ENCODE results near the gene ASAH2B.
"Not testable (repeated sequence)": the region's sequence is repeated elsewhere in the genome, so short reads cannot be mapped to it uniquely, and the experiment has no call there.

Gene ASAH2B

DNA sequence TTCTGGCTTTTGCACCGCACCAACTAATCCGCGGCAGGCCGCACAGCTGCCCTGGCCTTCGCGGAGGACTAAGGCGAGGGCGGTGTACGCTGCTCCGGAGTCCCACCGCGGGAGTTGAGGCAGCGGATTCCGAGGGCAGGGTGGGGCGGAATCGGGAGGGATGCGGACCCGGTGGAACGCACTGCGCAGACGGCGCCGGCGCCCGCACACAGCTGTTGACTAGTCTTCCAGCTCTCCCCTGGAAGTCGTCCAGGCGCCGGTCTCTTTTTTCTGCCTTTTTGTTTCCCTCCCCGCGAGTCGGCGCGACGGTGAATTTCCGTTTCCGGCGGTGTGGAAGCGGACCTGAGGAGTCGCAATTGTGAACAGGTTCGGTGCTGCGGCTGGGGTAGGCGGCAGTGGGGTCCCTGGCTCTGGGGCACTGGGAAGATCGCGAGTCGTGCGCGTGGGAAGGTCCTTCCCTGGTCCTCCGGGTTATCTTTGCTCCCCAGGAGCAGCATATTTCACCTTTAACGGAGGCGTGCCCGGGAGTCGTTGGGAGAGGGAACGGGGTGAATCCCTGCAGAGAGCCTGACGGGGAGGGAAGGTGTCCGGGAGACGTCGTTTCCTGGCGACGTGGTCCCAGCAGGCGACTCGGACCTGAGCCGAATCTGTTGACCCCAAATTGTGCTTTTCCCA lies at the start of gene ASAH2B:
Gene ASAH2B, plus strand, starts transcription at position 319 of the 675 bp plus-strand sequence. CDS start 5,195 bp downstream, outside the sequence.
- peak within 1 kb of the TSS; percentile 66 for H3K27ac ChIP-seq
- TF ChIP-seq, protein P1, sequence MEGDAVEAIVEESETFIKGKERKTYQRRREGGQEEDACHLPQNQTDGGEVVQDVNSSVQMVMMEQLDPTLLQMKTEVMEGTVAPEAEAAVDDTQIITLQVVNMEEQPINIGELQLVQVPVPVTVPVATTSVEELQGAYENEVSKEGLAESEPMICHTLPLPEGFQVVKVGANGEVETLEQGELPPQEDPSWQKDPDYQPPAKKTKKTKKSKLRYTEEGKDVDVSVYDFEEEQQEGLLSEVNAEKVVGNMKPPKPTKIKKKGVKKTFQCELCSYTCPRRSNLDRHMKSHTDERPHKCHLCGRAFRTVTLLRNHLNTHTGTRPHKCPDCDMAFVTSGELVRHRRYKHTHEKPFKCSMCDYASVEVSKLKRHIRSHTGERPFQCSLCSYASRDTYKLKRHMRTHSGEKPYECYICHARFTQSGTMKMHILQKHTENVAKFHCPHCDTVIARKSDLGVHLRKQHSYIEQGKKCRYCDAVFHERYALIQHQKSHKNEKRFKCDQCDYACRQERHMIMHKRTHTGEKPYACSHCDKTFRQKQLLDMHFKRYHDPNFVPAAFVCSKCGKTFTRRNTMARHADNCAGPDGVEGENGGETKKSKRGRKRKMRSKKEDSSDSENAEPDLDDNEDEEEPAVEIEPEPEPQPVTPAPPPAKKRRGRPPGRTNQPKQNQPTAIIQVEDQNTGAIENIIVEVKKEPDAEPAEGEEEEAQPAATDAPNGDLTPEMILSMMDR (IDR thresholded peaks at IDR 0.05; ENCODE audit: low read depth, low read length), result no peak

DNA sequence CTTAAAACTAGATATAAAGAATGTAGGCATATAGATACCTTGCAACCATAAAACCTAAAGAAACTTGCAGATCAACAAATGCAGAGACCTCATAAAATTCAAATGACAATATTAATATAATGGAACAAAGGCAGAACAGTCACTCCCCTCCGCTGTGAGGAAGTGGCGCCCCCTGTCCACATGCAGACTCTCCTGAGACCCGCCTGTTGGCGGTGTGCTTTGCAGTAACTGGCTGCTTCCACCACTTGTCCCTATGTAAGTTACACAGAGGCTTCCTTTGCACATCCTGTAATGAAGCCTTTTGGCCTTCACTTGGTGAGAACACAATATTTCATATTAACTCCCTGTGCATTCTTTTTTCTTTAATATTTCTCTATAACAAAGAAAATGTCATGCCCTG lies 41.9 kb upstream of the ASAH2B start:
- DNase-seq, result not testable (repeated sequence)

More for the DNA sequence above, at the start of gene ASAH2B:
- Histone ChIP-seq H3K9me3 (ENCODE audit: severe bottlenecking) (no peaks in the 10 kb centered on the region), H3K36me3 (no peaks in the 10 kb centered on the region), H3K4me3 (ENCODE audit: low read depth, low read length) (peak within 1 kb of the TSS; percentile 60), H3K27me3 (ENCODE audit: insufficient read depth, low read depth, severe bottlenecking) (no peaks in the 10 kb centered on the region)
- DNase-seq, result peak; percentile 74

DNA sequence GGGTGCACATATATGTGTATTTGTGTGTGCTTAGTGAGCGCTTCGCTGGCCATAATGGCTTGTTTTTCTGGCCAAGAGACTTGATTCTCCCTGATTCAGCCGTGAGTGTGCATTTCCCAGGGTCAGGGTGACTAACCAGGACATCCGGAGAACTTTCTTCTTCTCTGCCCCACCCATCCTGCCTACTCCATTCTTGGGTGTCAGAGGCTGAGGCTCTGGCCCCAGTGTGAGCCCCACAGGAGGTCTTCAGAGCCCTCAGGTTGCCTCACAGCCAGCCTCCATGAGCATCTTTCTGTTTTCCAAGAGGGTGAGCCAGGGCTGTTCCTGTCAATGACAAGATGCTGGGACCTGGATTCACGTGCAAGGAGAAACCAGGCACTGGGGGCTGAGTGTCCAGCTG lies 37.8 kb upstream of the ASAH2B start:
- H3K9me3 ChIP-seq (ENCODE audit: severe bottlenecking); H3K27me3 ChIP-seq (ENCODE audit: insufficient read depth, low read depth, severe bottlenecking); H3K27ac ChIP-seq; H3K4me3 ChIP-seq (ENCODE audit: low read depth, low read length); H3K36me3 ChIP-seq; DNase-seq: not testable (repeated sequence)

More for the DNA sequence above, 41.9 kb upstream of the ASAH2B start:
- not testable (repeated sequence) for H3K27me3 ChIP-seq (ENCODE audit: insufficient read depth, low read depth, severe bottlenecking); H3K36me3 ChIP-seq; H3K9me3 ChIP-seq (ENCODE audit: severe bottlenecking); H3K27ac ChIP-seq; H3K4me3 ChIP-seq (ENCODE audit: low read depth, low read length)

DNA sequence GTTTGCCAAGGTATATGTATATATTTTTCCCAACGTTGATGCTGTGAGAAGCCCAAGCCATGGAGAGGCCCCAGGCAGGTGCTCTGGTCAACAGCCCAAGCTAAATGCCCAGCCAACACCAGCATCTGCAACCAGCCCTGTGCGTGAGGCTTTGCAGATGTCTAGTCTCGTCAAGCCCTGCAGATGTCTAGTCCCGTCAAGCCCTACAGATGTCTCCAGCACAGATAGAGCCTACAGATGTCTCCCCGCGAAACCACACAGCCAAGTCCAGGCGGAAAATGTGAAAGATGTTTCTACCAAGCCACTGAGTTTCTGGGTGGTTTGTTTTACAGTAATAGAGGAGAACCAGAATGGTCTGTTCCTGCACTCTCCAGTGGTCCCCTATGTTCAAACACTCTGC lies 36.7 kb upstream of the ASAH2B start:
- not testable (repeated sequence) for H3K36me3 ChIP-seq; H3K4me3 ChIP-seq (ENCODE audit: low read depth, low read length); H3K27me3 ChIP-seq (ENCODE audit: insufficient read depth, low read depth, severe bottlenecking); H3K27ac ChIP-seq; DNase-seq; H3K9me3 ChIP-seq (ENCODE audit: severe bottlenecking)

DNA sequence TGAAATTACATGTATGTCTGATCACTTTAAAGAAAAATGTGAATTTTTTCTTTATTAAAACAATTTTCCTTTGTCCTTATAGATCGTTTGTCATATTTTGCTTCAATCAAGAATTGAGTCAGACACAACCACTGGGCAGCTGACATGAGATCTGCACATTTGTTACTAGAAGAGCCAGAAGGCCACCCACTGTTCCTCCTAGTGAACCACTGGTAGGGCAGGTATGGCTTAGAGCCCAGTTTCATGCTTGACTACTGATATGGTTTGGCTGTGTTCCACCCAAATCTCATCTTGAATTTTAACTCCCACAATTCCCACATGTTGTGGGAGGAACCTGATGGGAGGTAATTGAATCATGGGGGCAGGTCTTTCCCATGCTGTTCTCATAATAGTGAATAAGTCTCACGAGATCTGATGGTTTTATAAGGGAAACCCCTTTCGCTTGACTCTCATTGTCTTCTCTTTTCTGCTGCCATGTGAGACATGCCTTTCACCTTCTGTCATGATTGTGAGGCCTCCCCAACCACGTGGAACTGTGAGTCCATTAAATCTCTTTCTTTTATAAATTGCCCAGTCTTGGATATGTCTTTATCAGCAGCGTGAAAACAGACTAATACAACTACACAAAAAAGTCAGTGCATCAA lies 35.2 kb upstream of the ASAH2B start:
- not testable (repeated sequence) for H3K36me3 ChIP-seq; H3K27me3 ChIP-seq (ENCODE audit: insufficient read depth, low read depth, severe bottlenecking); H3K27ac ChIP-seq; H3K9me3 ChIP-seq (ENCODE audit: severe bottlenecking); H3K4me3 ChIP-seq (ENCODE audit: low read depth, low read length); DNase-seq

DNA sequence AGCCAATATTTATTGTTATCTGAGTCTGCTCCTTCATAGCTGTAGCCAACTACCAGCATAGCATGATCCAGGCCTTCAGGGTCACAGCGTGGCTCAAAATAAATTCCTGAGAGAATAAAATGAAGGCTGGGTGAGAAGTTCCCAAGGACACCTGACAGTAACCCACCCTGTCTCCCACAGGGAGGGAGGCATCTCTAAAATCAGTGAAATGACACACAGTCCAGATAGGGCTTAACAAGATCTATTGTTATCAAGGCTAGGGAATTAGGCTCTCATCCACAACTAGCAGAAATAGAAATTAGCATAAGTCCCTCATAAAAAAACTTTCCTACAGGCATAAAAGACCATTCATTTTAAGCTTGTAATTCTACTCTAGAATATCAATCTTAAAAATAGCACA lies 33.7 kb upstream of the ASAH2B start:
- H3K4me3 ChIP-seq (ENCODE audit: low read depth, low read length); H3K27me3 ChIP-seq (ENCODE audit: insufficient read depth, low read depth, severe bottlenecking); H3K27ac ChIP-seq; H3K9me3 ChIP-seq (ENCODE audit: severe bottlenecking); DNase-seq; H3K36me3 ChIP-seq: not testable (repeated sequence)

DNA sequence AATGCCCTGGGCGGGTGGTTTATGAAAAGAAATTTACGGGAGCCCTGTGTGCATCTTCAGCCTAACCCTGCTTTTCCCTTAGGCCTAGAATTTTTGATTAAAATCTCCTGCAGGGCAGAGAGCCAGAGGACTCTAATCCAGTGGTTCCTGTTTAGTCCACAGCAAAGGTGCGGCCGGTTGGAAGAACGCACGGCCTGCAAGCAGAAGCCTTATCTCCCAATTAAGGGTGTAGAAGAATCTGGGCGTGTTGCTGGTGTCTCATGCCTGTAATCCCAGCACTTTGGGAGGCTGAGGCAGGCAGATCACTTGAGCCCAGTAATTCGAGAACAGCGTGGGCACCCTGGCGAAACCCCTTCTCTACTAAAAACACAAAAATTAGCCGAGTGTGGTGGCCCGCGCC lies 29.5 kb upstream of the ASAH2B start:
- not testable (repeated sequence) for H3K9me3 ChIP-seq (ENCODE audit: severe bottlenecking); H3K27ac ChIP-seq; DNase-seq; H3K36me3 ChIP-seq; H3K27me3 ChIP-seq (ENCODE audit: insufficient read depth, low read depth, severe bottlenecking); H3K4me3 ChIP-seq (ENCODE audit: low read depth, low read length)

DNA sequence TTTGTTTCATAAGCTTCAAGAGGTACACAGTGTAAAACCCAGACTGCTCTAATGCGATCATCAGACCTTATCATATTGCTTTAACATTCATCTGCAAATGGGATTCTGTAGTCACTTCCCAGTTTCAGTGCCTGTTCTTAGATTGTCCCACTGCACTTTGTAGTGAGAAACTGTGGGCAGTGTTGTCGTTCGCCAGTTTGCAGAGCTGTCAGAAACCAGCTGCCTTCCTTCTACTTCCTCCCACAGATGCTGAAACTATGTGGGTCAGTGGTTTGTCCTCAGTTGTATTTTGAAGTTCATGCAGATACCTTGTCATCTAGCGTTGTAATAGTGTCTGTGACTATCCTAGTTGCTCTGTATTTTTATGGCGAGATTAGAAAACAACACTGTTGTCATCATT lies 15.9 kb upstream of the ASAH2B start:
- not testable (repeated sequence) for H3K4me3 ChIP-seq (ENCODE audit: low read depth, low read length); H3K27me3 ChIP-seq (ENCODE audit: insufficient read depth, low read depth, severe bottlenecking); H3K27ac ChIP-seq; H3K9me3 ChIP-seq (ENCODE audit: severe bottlenecking); H3K36me3 ChIP-seq; DNase-seq

DNA sequence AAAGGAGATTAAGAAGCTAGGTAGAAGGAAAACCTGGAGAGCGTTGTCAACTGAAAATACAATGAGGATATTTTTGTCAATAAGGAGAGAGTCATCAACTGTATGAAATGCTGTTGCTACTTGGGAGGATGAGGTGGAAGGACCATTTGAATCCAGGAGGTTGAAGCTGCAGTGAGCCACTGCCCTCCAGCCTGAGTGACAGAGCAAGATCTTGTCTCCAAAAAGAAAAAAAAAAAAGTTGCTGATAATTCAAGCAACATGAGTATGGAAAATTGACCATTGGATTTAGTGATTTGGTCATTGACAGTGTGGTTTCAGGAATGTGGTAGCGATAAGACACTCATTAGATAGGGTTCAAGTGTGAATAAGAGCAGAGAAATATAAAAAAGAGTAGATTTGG lies 11.6 kb upstream of the ASAH2B start:
- H3K4me3 ChIP-seq (ENCODE audit: low read depth, low read length), result not testable (repeated sequence)

DNA sequence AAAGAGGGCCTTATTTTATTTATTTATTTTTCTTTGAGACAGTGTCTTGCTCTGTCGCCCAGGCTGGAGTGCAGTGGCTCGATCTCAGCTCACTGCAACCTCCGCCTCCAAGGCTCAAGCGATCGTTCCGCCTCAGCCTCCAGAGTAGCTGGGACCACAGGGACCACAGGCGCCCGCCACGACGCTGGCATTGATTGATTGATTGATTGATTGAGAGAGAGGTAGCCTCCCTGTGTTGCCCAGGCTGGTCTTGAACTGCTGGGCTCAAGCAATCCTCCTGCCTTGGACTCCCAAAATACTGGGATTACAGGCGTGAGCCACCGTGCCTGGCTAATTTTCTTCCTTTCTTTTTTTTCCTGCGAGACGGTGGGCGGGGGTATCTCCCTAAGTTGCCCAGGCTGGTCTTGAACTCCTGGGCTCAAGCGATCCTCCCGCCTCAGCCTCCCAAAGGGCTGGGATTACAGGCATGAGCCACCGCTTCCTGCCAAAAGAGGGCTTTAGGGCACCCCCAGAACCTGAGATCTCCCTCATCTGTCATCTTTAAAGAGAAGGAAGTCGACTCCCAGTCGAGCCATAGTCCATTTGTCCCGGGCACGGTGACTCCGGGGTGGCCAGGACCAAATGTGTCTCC lies 634 bp upstream of the ASAH2B start:
- peak overlapping the region; percentile 66 for H3K27ac ChIP-seq
- DNase-seq; H3K36me3 ChIP-seq; H3K9me3 ChIP-seq (ENCODE audit: severe bottlenecking); H3K27me3 ChIP-seq (ENCODE audit: insufficient read depth, low read depth, severe bottlenecking): not testable (repeated sequence)
- H3K4me3 ChIP-seq (ENCODE audit: low read depth, low read length), result peak overlapping the region; percentile 60

More for the DNA sequence above, 11.6 kb upstream of the ASAH2B start:
- not testable (repeated sequence) for H3K36me3 ChIP-seq; H3K27ac ChIP-seq; DNase-seq; H3K9me3 ChIP-seq (ENCODE audit: severe bottlenecking); H3K27me3 ChIP-seq (ENCODE audit: insufficient read depth, low read depth, severe bottlenecking)
